ENCODE results near the gene TAF1D. TPM values are rescaled to one million over a fixed set of nuclear protein-coding genes. Genes with fewer than 3 reads are reported as not detected.
"Not testable (repeated sequence)": the region's sequence is repeated elsewhere in the genome, so short reads cannot be mapped to it uniquely, and the experiment has no call there.

TAF1D gene
- total and polyA plus RNA-seq, 2 donors: 198 to 227 TPM

DNA sequence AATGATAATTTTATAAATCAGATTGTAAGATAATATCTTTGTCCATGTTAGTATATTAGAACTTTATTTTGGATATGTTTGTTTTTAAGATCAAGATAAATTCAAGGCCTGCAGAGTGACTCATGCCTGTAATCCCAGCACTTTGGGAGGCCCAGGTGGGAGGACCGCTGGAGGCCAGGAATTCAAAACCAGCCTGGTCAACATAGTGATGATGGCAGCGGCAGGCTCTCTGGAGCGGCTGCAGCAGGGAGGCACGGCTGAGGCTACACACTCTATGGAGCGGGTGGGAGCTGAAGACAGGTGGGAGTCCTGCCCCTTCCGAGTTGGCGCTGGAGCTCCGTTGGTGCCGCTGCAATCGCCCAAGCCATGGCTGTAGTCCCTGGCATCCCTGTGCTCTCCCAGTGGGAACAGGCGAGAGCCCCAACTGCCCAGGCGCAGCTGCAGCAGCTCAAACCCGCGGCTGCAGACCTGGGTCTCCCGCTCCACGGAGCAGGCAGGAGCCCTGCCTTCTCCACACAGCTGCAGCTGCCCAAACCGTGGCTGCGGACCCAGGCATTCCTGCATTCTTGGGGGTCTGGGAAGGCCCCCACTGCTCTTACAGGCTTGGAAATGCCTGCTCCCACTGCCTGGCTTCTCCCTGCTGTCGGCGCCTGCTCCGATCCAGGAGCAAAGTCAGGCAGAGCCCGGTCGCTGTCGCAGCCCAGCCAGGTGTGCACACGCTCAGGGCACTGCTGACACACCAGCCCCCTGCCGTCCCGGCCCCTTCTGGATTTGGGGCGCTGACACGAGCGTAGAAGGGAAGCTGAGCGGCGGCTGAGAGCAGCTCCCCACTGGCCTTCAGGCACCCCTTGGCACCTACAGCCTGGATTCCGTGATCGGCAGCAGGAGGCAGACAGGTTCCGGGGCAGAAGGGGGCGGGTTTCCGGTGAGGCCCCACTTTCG, 16.9 kb upstream of the TAF1D start:
- WGBS: 99% methylated on average over 38 of the region's 38 CpGs
- Histone ChIP-seq H3K36me3 (ENCODE audit: control insufficient read depth in 2 of 2, insufficient read depth in 2 of 2, low read length in 1 of 2) (peaks cover 45 to 71% of the 10 kb centered on the region in 2 donors), H3K27me3 (ENCODE audit: control insufficient read depth in 2 of 2, insufficient read depth in 1 of 2, low read length in 1 of 2) (no peaks in the 10 kb centered on the region), H3K27ac (ENCODE audit: low read depth in 1 of 2, low read length in 1 of 2) (no peak overlapping the region), H3K9me3 (ENCODE audit: control insufficient read depth in 2 of 2, insufficient read depth in 1 of 2, low read length in 1 of 2) (no peaks in the 10 kb centered on the region), H3K4me3 (ENCODE audit: low read length in 2 of 2) (no peak overlapping the region), H3K4me1 (ENCODE audit: control insufficient read depth in 2 of 2, insufficient read depth in 2 of 2, low read length in 2 of 2) (no peaks in the 10 kb centered on the region)
- DNase-seq (ENCODE audit: low read depth in 6 of 9, low spot score in 9 of 9): no peak

DNA sequence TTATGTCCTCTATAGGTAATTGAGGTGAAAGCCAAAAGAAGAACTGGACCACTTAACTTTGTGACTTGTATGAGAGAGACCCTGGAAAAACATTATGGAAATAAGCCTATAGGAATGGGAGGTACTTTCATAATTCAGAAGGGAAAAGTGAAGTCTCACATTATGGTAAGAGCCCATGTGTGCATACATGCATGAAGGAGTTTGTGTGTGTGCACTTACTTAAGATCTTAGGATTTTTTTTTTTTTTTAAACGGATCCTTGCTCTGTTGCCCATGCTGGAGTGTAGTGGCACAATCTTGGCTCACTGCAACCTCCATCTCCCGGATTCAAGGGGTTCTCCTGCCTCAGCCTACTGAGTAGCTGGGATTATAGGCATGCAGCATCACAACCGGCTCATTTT, 16.0 kb upstream of the TAF1D start:
- Histone ChIP-seq H3K27ac (ENCODE audit: low read depth in 1 of 2, low read length in 1 of 2) (no peak overlapping the region), H3K36me3 (ENCODE audit: control insufficient read depth in 2 of 2, insufficient read depth in 2 of 2, low read length in 1 of 2) (peaks cover 43 to 64% of the 10 kb centered on the region in 2 donors), H3K4me1 (ENCODE audit: control insufficient read depth in 2 of 2, insufficient read depth in 2 of 2, low read length in 2 of 2) (no peaks in the 10 kb centered on the region), H3K27me3 (ENCODE audit: control insufficient read depth in 2 of 2, insufficient read depth in 1 of 2, low read length in 1 of 2) (no peaks in the 10 kb centered on the region), H3K4me3 (ENCODE audit: low read length in 2 of 2) (no peak overlapping the region), H3K9me3 (ENCODE audit: control insufficient read depth in 2 of 2, insufficient read depth in 1 of 2, low read length in 1 of 2) (no peaks in the 10 kb centered on the region)
- 97% methylated on average over 3 of the region's 3 CpGs for WGBS
- no peak for DNase-seq (ENCODE audit: low read depth in 6 of 9, low spot score in 9 of 9)

DNA sequence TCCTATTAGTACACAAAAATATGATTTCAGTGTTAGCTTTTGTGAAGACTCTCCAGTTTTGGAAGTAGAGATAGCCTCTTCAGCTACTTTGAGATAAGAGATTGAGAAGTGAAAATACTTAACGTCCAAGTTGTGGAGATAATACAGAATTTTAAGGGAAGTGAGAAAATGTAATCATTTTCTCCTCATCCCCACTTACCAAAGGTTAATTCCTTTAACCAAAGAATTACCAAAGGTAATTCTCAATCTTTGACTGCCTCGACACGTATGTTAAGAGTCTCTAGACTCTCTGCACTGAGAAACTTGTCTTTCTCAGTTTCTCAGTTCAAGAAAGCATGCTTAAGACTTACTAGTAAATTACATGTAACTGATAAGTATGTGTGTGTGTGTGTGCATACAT, 15.5 kb upstream of the TAF1D start:
- Histone ChIP-seq H3K27ac (ENCODE audit: low read depth in 1 of 2, low read length in 1 of 2) (no peak overlapping the region), H3K9me3 (ENCODE audit: control insufficient read depth in 2 of 2, insufficient read depth in 1 of 2, low read length in 1 of 2) (no peaks in the 10 kb centered on the region), H3K36me3 (ENCODE audit: control insufficient read depth in 2 of 2, insufficient read depth in 2 of 2, low read length in 1 of 2) (peaks cover 43 to 62% of the 10 kb centered on the region in 2 donors), H3K27me3 (ENCODE audit: control insufficient read depth in 2 of 2, insufficient read depth in 1 of 2, low read length in 1 of 2) (no peaks in the 10 kb centered on the region), H3K4me1 (ENCODE audit: control insufficient read depth in 2 of 2, insufficient read depth in 2 of 2, low read length in 2 of 2) (no peaks in the 10 kb centered on the region), H3K4me3 (ENCODE audit: low read length in 2 of 2) (no peak overlapping the region)
- WGBS: 97% methylated on average over 3 of the region's 3 CpGs
- DNase-seq (ENCODE audit: low read depth in 6 of 9, low spot score in 9 of 9): no peak

DNA sequence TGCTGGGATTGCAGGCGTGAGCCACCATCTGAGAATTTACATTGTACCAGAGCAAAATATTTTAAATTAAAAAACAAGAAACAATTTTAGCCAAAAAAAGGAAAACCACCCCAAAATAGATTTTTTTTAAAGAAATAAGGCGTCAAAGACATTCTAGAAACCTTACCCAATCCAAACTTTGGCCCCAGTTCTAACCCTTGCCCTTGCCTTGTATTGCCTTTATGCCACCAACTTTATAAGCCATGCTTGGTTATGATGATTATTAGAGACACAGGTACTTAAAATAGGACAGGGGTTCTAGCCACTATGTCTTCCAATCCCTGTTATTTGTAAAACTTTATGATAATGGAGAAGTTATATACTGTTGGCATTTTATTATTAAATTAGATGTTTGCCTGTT, 11.9 kb upstream of the TAF1D start:
- peaks cover 31 to 43% of the 10 kb centered on the region in 2 donors for H3K36me3 ChIP-seq (ENCODE audit: control insufficient read depth in 2 of 2, insufficient read depth in 2 of 2, low read length in 1 of 2)
- no peak overlapping the region for H3K27ac ChIP-seq (ENCODE audit: low read depth in 1 of 2, low read length in 1 of 2)
- WGBS: 96% methylated on average over 2 of the region's 2 CpGs
- no peaks in the 10 kb centered on the region for H3K4me1 ChIP-seq (ENCODE audit: control insufficient read depth in 2 of 2, insufficient read depth in 2 of 2, low read length in 2 of 2)
- DNase-seq (ENCODE audit: low read depth in 6 of 9, low spot score in 9 of 9): no peak
- H3K27me3 ChIP-seq (ENCODE audit: control insufficient read depth in 2 of 2, insufficient read depth in 1 of 2, low read length in 1 of 2): no peaks in the 10 kb centered on the region
- H3K9me3 ChIP-seq (ENCODE audit: control insufficient read depth in 2 of 2, insufficient read depth in 1 of 2, low read length in 1 of 2): no peaks in the 10 kb centered on the region
- no peak overlapping the region for H3K4me3 ChIP-seq (ENCODE audit: low read length in 2 of 2)

DNA sequence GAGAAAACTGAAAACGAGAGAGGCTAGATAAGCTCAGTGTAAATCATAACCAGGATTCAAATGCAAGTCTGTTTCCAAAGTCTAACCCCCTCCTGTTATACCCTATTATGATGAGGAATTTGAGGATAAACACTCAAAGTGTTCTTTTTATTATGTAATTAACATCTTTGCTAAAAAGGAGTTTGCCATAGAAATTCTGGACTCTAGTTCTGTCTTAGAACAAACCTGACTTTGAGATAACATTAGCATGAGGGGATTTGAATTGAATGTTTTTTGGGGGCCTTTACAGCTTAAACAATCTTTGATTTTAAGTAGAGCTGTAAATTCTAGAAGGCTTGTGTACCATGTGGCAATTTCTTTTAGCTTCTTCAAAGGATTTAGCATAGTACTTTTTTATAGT, 9.7 kb upstream of the TAF1D start:
- H3K4me3 ChIP-seq (ENCODE audit: low read length in 2 of 2): no peak overlapping the region
- DNase-seq (ENCODE audit: low read depth in 6 of 9, low spot score in 9 of 9): no peak
- no peaks in the 10 kb centered on the region for H3K9me3 ChIP-seq (ENCODE audit: control insufficient read depth in 2 of 2, insufficient read depth in 1 of 2, low read length in 1 of 2)
- no peaks in the 10 kb centered on the region for H3K27me3 ChIP-seq (ENCODE audit: control insufficient read depth in 2 of 2, insufficient read depth in 1 of 2, low read length in 1 of 2)
- H3K36me3 ChIP-seq (ENCODE audit: control insufficient read depth in 2 of 2, insufficient read depth in 2 of 2, low read length in 1 of 2): peaks cover 15 to 26% of the 10 kb centered on the region in 2 donors
- H3K27ac ChIP-seq (ENCODE audit: low read depth in 1 of 2, low read length in 1 of 2): no peak overlapping the region
- 100% methylated on average over 1 of the region's 1 CpG for WGBS
- H3K4me1 ChIP-seq (ENCODE audit: control insufficient read depth in 2 of 2, insufficient read depth in 2 of 2, low read length in 2 of 2): no peaks in the 10 kb centered on the region

DNA sequence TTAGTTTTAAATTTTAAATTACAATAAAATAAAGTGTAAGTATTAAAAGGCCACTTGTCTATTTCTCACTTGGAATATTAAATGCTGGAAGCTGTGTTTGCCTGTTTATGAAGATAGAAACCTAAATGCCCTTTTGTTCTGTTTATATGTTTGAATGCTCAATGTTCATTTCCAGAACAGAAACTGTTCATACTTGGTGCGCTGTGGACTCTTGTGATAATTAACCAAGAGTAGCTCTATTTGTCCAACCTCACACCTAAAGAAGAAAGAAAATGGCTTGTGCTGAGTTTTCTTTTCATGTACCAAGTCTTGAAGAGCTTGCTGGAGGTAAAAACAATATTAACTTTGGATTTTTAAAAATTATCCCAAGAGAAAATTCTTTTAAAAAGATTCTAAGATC, 5.8 kb upstream of the TAF1D start:
- H3K36me3 ChIP-seq (ENCODE audit: control insufficient read depth in 2 of 2, insufficient read depth in 2 of 2, low read length in 1 of 2): peaks cover 4 to 15% of the 10 kb centered on the region in 2 donors
- DNase-seq (ENCODE audit: low read depth in 6 of 9, low spot score in 9 of 9): no peak
- H3K9me3 ChIP-seq (ENCODE audit: control insufficient read depth in 2 of 2, insufficient read depth in 1 of 2, low read length in 1 of 2): no peaks in the 10 kb centered on the region
- no peak overlapping the region for H3K4me3 ChIP-seq (ENCODE audit: low read length in 2 of 2)
- 99% methylated on average over 1 of the region's 1 CpG for WGBS
- H3K27me3 ChIP-seq (ENCODE audit: control insufficient read depth in 2 of 2, insufficient read depth in 1 of 2, low read length in 1 of 2): no peaks in the 10 kb centered on the region
- H3K27ac ChIP-seq (ENCODE audit: low read depth in 1 of 2, low read length in 1 of 2): no peak overlapping the region
- H3K4me1 ChIP-seq (ENCODE audit: control insufficient read depth in 2 of 2, insufficient read depth in 2 of 2, low read length in 2 of 2): peaks cover 3 to 12% of the 10 kb centered on the region in 2 donors

DNA sequence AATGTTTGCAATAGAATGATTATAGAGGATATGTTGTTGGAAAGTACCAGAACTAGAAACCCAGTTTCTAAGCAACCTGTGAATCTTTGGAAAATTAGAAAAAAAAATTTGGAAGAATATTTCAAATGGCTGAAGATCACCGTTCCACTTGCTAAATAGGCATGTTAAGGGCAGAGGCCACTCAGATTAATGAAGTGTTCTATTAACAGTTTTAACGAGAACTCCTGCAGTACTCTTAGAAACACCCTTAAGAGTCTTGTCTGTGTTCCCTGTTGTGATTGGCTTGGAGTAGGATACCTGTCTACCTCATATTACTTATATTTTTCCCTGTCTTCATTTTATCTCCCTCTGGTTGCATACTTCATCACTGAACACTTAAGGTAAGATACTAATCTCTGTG, 4.8 kb upstream of the TAF1D start:
- Histone ChIP-seq H3K4me3 (ENCODE audit: low read length in 2 of 2) (no peak overlapping the region), H3K36me3 (ENCODE audit: control insufficient read depth in 2 of 2, insufficient read depth in 2 of 2, low read length in 1 of 2) (peaks cover 4 to 15% of the 10 kb centered on the region in 2 donors), H3K27ac (ENCODE audit: low read depth in 1 of 2, low read length in 1 of 2) (no peak overlapping the region), H3K9me3 (ENCODE audit: control insufficient read depth in 2 of 2, insufficient read depth in 1 of 2, low read length in 1 of 2) (peaks cover 0 to 3% of the 10 kb centered on the region in 2 donors), H3K27me3 (ENCODE audit: control insufficient read depth in 2 of 2, insufficient read depth in 1 of 2, low read length in 1 of 2) (no peaks in the 10 kb centered on the region), H3K4me1 (ENCODE audit: control insufficient read depth in 2 of 2, insufficient read depth in 2 of 2, low read length in 2 of 2) (peaks cover 3 to 12% of the 10 kb centered on the region in 2 donors)
- no peak for DNase-seq (ENCODE audit: low read depth in 6 of 9, low spot score in 9 of 9)
- 98% methylated on average over 2 of the region's 2 CpGs for WGBS

DNA sequence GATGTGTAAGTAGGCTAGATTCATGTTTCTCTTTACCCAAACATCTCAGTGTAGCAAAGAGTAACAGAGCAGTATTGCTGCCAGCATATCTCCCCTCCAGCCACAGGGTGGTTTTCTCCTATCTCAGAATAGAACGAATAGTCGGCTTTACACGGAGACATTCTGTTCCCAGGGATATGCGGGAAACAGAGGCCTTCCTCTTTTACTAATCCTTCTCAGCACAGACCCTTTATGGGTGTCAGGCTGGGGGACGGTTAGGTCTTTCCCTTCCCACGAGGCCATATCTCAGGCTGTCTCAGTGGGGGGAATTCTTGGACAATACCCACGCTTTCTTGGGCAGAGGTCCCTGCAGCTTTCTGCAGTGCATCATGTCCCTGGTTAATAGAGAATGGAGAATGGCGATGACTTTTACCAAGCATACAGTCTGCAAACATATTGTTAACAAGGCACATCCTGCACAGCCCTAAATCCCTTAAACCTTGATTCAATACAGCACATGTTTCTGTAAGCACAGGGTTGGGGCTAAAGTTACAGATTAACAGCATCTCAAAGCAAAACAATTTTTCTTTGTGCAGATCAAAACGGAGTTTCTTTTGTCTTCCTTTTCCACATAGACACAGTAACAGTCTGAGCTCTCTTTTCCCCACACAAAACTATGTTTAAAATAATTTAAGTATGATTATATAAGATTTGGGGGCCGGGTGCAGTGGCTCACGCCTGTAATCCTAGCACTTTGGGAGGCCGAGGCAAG, 3.9 kb upstream of the TAF1D start:
- H3K27me3 ChIP-seq (ENCODE audit: control insufficient read depth in 2 of 2, insufficient read depth in 1 of 2, low read length in 1 of 2); H3K27ac ChIP-seq (ENCODE audit: low read depth in 1 of 2, low read length in 1 of 2); H3K4me3 ChIP-seq (ENCODE audit: low read length in 2 of 2); H3K9me3 ChIP-seq (ENCODE audit: control insufficient read depth in 2 of 2, insufficient read depth in 1 of 2, low read length in 1 of 2); DNase-seq (ENCODE audit: low read depth in 6 of 9, low spot score in 9 of 9): not testable (repeated sequence)
- Histone ChIP-seq H3K4me1 (ENCODE audit: control insufficient read depth in 2 of 2, insufficient read depth in 2 of 2, low read length in 2 of 2) (peaks cover 3 to 13% of the 10 kb centered on the region in 2 donors), H3K36me3 (ENCODE audit: control insufficient read depth in 2 of 2, insufficient read depth in 2 of 2, low read length in 1 of 2) (peaks cover 4 to 14% of the 10 kb centered on the region in 2 donors)
- 69% methylated on average over 12 of the region's 12 CpGs for WGBS

DNA sequence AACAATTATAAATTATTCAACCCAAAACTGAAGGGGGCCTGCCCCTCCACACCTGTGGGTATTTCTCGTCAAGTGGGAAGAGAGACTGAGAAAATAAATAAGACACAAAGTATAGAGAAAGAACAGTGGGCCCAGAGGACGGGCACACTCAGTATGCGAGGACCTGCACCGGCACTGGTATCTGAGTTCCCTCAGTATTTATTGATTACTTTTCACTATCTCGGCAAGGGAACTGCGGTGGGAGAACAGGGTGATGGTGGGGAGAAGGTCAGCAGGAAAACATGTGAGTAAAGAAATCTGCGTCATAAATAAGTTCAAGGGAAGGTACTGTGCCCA, 3.3 kb upstream of the TAF1D start:
- Histone ChIP-seq H3K36me3 (ENCODE audit: control insufficient read depth in 2 of 2, insufficient read depth in 2 of 2, low read length in 1 of 2) (peaks cover 4 to 9% of the 10 kb centered on the region in 2 donors), H3K9me3 (ENCODE audit: control insufficient read depth in 2 of 2, insufficient read depth in 1 of 2, low read length in 1 of 2) (peaks cover 0 to 10% of the 10 kb centered on the region in 2 donors), H3K4me1 (ENCODE audit: control insufficient read depth in 2 of 2, insufficient read depth in 2 of 2, low read length in 2 of 2) (peaks cover 6 to 18% of the 10 kb centered on the region in 2 donors), H3K27ac (ENCODE audit: low read depth in 1 of 2, low read length in 1 of 2) (no peak overlapping the region), H3K4me3 (ENCODE audit: low read length in 2 of 2) (no peak overlapping the region), H3K27me3 (ENCODE audit: control insufficient read depth in 2 of 2, insufficient read depth in 1 of 2, low read length in 1 of 2) (no peaks in the 10 kb centered on the region)
- DNase-seq (ENCODE audit: low read depth in 6 of 9, low spot score in 9 of 9): no peak
- 76% methylated on average over 7 of the region's 7 CpGs for WGBS

Data from thymus (tissue), 11 donors.